SJSA1 (cell line): ENCODE results near the gene CFAP100. TPM values are rescaled to one million over a fixed set of nuclear protein-coding genes. Genes with fewer than 3 reads are reported as not detected.

ENCODE experiments used
- DNase-seq, 2 experiments: peaks; one replicate each; pipeline ENCODE4 v3.0.0-alpha.2; 2015 to 2020; ENCODE audit warnings: low spot score in 2 of 2, low read depth in 1 of 2
- H3K27ac ChIP-seq: fragments of 250-450 bp; sonication (Bioruptor Pico); 2 replicates; pipeline ENCODE4 v1.5.1; 2020; ENCODE audit warnings: mild to moderate bottlenecking, moderate library complexity
- H3K27me3 ChIP-seq: fragments of 250-450 bp; sonication (Bioruptor Pico); replicated peaks from 2 replicates; pipeline ENCODE4 v1.5.1; 2020; ENCODE audit warnings: mild to moderate bottlenecking, moderate library complexity
- H3K36me3 ChIP-seq: fragments of 250-450 bp; sonication (Bioruptor Pico); 2 replicates; pipeline ENCODE4 v1.5.1; 2020; ENCODE audit warnings: mild to moderate bottlenecking
- H3K4me1 ChIP-seq: fragments of 250-450 bp; sonication (Bioruptor Pico); replicated peaks from 2 replicates; pipeline ENCODE4 v1.6.1; 2021; ENCODE audit warnings: mild to moderate bottlenecking
- H3K4me3 ChIP-seq: fragments of 250-450 bp; sonication (Bioruptor Pico); 2 replicates; pipeline ENCODE4 v1.5.1; 2020; ENCODE audit warnings: mild to moderate bottlenecking
- H3K9me3 ChIP-seq: fragments of 250-450 bp; sonication (Bioruptor Pico); replicated peaks from 2 replicates; pipeline ENCODE4 v1.5.1; 2020; ENCODE audit warnings: mild to moderate bottlenecking
- total RNA-seq: library from RNA; depleted of rRNA; stranded (reverse); fragments of >200 nt; shearing (Covaris generic); gene quantifications from 2 replicates; pipeline ENCODE4 v1.2.3, GENCODE V29; 2014

The CFAP100 gene
- total RNA-seq, 1 experiment from 2014 or later = not detected

- 0 out of 2 replicates have a peak, but pooled peaks cover 5% of the 10 kb centered on the region for H3K9me3 ChIP-seq
- no peak for DNase-seq
- H3K4me1 ChIP-seq = peaks cover 21% of the 10 kb centered on the region
- H3K4me3 ChIP-seq = no peak overlapping the region
- H3K27ac ChIP-seq = no peak overlapping the region
- peaks cover 55% of the 10 kb centered on the region for H3K36me3 ChIP-seq
- H3K27me3 ChIP-seq = no peaks in the 10 kb centered on the region
Measured at GRCh38 chr3:126473292-126474168, 78.8 kb downstream of the CFAP100 start.

DNA sequence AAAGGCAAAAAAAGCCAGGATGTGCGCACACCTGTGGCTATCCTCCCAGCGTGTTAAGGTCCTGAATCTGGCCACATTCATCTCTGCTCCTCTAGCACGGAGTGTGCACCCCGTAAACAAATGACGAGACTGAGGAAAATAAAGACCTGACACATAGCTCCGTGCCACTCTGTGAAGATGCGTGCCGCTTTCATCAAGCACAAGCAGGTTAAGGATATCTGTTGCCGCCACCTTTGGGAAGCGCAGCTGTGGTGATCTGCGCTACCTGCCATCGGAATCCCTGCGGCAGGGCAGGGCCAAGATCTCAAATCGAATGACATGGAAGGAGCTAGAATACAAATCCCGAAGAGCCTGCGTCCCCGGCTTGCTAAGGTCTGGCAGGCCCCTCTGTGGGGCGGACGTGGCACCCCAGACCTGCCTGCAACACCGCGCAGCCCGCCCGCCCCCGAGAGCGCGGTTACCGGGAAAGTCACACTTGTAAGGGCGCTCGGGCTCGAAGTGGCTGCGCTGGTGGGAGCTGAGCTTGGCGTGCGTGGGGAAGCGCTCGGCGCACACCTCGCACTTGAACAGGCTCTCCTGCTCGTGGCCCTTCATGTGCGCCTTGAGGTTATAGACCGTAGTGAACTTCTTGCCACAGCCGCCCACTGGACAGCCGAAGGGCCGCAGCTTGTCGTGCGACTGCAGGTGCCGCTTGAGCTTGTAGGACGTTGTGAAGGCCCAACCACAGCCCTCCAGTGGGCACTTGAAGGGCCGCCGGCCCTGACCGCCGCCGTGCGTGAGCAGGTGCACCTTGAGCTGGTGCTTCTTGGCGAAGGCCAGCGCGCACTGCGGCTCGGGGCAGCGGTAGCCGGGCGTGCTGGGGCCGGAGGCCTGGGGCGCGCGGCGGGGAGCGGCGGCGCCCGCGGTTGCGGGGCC is 80.0 kb downstream of the CFAP100 start:
- Histone ChIP-seq H3K36me3 (peaks cover 43% of the 10 kb centered on the region), H3K4me3 (peak overlapping the region; percentile 97), H3K9me3 (0 out of 2 replicates have a peak, but pooled peaks cover 5% of the 10 kb centered on the region), H3K27me3 (no peaks in the 10 kb centered on the region), H3K4me1 (peaks cover 21% of the 10 kb centered on the region), H3K27ac (no peak overlapping the region)
- DNase-seq = peak in 1 of 2 experiments; percentile 26

- Histone ChIP-seq H3K27ac (peak within 1 kb of the TSS; percentile 45), H3K36me3 (peaks cover 35% of the 10 kb centered on the region)
Measured at GRCh38 chr3:126475413-126476114, 80.9 kb downstream of the CFAP100 start, which contains the start of gene ZXDC. TSS of gene ZXDC (minus strand) at chr3:126475891. CDS start at chr3:126475865, 26 bp downstream.

DNA sequence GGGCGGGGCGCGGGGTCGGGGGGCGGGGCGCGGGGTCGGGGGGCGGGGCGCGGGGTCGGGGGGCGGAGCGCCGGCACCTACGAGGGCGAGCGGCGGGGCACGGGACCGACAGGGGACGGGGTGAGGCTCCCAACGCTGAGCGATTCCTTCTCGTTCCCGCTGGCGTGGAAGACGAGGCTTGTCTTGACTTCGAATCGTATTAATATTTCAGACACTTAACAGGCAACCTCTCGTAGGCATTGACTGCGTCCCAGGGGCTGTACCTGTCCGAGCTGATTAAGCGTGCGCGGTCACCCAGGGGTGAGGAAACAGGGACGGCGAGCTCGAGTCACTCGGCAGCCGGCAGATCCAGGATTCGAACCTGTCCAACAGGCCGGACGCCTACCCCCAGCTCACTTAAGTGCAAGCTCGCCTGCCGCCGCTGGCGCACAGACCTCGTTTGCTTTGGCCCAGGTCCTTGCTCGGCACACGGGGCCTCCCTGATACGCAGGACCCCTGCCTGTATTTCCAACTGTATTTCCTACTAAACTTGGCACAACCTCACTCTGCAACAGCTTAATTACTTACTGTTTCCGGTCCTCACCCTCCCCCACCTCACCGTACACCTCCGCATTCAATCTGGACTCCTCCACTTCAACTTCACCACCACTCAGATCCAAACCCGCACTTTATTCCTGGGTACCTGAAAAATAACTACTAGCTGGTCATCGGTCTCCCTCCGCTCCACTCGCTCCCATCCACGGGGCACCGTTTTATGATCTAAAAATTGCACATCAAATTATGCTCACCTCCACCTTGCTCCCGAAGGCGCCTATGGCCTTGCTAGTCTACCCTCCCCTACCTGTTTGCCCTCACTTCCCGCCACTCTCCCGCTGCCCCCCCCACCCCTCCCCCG is 81.7 kb downstream of the CFAP100 start:
- peak in 1 of 2 experiments; percentile 41 for DNase-seq
- Histone ChIP-seq H3K27ac (no peak overlapping the region), H3K9me3 (0 out of 2 replicates have a peak, but pooled peaks cover 5% of the 10 kb centered on the region), H3K4me1 (peaks cover 21% of the 10 kb centered on the region), H3K4me3 (peak overlapping the region; percentile 97), H3K27me3 (no peaks in the 10 kb centered on the region), H3K36me3 (peaks cover 27% of the 10 kb centered on the region)

More at GRCh38 chr3:126475413-126476114, 80.9 kb downstream of the CFAP100 start, which contains the start of gene ZXDC:
- no peaks in the 10 kb centered on the region for H3K27me3 ChIP-seq
- H3K4me1 ChIP-seq = peaks cover 21% of the 10 kb centered on the region
- 0 out of 2 replicates have a peak, but pooled peaks cover 5% of the 10 kb centered on the region for H3K9me3 ChIP-seq
- DNase-seq = peak; percentile 72 to 92
- H3K4me3 ChIP-seq = peak within 1 kb of the TSS; percentile 97

DNA sequence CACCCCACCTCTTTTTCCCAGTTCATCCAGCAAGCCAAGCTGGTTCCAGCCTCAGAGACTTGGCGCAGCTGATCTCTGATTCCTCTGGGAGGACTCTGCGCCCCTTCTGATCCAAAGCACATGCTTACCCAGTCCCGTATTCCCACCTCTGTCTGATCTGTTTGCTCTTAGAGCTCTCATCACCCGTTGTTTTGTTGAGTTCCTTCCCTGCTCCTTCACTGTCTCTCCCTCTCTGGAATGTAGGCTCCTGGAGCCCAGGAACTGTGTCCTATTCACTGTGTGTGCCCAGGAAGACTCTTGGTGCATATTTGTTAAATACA is 82.3 kb downstream of the CFAP100 start:
- no peaks in the 10 kb centered on the region for H3K27me3 ChIP-seq
- H3K4me1 ChIP-seq = peaks cover 21% of the 10 kb centered on the region
- H3K9me3 ChIP-seq = 0 out of 2 replicates have a peak, but pooled peaks cover 5% of the 10 kb centered on the region
- peaks cover 20% of the 10 kb centered on the region for H3K36me3 ChIP-seq
- H3K27ac ChIP-seq = no peak overlapping the region
- H3K4me3 ChIP-seq = no peak overlapping the region
- no peak for DNase-seq

- DNase-seq = no peak
- peaks cover 8% of the 10 kb centered on the region for H3K36me3 ChIP-seq
- H3K27me3 ChIP-seq = no peaks in the 10 kb centered on the region
- H3K9me3 ChIP-seq = 0 out of 2 replicates have a peak, but pooled peaks cover 5% of the 10 kb centered on the region
- H3K27ac ChIP-seq = no peak overlapping the region
- peaks cover 21% of the 10 kb centered on the region for H3K4me1 ChIP-seq
- no peak overlapping the region for H3K4me3 ChIP-seq
Measured at GRCh38 chr3:126478581-126479310, 84.0 kb downstream of the CFAP100 start.

- 0 out of 2 replicates have a peak, but pooled peaks cover 5% of the 10 kb centered on the region for H3K9me3 ChIP-seq
- H3K4me1 ChIP-seq = peaks cover 15% of the 10 kb centered on the region
- H3K27me3 ChIP-seq = no peaks in the 10 kb centered on the region
- H3K27ac ChIP-seq = no peak overlapping the region
- no peak overlapping the region for H3K4me3 ChIP-seq
- peaks cover 7% of the 10 kb centered on the region; the same call in 1 of the 2 replicates for H3K36me3 ChIP-seq
- no peak for DNase-seq
Measured at GRCh38 chr3:126479642-126480041, 84.9 kb downstream of the CFAP100 start.

DNA sequence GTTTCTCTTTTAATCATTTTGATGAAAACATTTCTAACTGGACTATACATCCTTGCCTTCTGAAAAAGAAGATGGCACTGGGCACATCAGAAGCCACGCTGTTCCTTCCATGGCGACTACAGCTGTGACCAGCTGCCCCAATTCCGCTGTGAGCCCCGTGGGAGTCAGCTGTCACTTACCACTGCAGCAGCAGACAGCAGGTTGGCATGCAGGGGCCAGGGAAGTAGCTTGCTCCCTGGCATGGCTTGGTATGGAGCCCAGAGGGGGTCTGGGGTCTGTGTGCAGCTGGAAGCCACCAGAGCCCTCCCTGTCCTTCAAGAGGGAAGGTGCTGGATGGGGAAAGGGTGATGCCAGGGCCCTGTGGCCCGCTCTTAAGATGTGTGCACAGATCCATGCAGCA is 85.5 kb downstream of the CFAP100 start:
- Histone ChIP-seq H3K4me3 (no peak overlapping the region), H3K27me3 (no peaks in the 10 kb centered on the region), H3K9me3 (0 out of 2 replicates have a peak, but pooled peaks cover 5% of the 10 kb centered on the region), H3K27ac (no peak overlapping the region), H3K4me1 (peaks cover 9% of the 10 kb centered on the region), H3K36me3 (peaks cover 5% of the 10 kb centered on the region; the same call in 1 of the 2 replicates)
- DNase-seq = no peak

- H3K36me3 ChIP-seq = no peaks in the 10 kb centered on the region
- H3K4me3 ChIP-seq = no peak overlapping the region
- H3K27me3 ChIP-seq = no peaks in the 10 kb centered on the region
- H3K4me1 ChIP-seq = peaks cover 5% of the 10 kb centered on the region
- DNase-seq = no peak
- 0 out of 2 replicates have a peak, but pooled peaks cover 5% of the 10 kb centered on the region for H3K9me3 ChIP-seq
- no peak overlapping the region for H3K27ac ChIP-seq
Measured at GRCh38 chr3:126480861-126481260, 86.2 kb downstream of the CFAP100 start.

DNA sequence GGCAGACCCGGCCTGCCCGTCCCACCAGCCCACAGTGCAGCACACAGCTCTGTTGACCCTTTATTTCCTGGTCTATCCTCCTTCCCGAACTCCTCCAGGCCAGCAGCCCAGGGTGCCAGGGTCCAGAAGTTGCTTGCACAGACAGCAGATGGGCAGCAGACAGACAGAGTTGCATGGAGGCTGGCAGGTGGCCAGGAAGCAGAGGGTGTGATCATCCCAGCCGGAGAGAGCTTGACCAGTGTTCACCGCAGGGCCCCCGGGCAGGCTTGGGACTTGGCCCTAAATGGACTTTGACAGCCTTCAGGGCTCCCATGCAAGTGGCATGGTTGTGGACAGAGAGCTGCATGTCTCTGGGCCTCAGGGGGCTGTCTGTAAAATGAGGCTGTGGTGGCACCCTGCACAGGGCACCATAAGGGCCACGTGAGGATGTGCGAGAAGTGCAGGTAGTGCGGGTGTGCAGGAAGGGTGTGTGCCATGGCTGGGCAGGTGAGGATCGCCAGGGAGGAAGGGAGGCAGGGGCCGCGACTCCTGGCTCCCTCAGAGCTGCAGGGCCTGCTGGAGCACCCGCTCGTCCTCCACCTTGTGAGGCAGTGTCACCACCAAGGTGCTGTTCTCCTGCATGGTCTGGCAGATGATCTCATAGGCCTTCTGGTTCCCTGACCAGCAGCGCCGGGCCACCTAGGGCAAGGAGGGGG is 87.2 kb downstream of the CFAP100 start:
- Histone ChIP-seq H3K4me1 (no peaks in the 10 kb centered on the region), H3K4me3 (no peak overlapping the region), H3K36me3 (no peaks in the 10 kb centered on the region), H3K9me3 (no peaks in the 10 kb centered on the region), H3K27ac (no peak overlapping the region), H3K27me3 (no peaks in the 10 kb centered on the region)
- no peak for DNase-seq

DNA sequence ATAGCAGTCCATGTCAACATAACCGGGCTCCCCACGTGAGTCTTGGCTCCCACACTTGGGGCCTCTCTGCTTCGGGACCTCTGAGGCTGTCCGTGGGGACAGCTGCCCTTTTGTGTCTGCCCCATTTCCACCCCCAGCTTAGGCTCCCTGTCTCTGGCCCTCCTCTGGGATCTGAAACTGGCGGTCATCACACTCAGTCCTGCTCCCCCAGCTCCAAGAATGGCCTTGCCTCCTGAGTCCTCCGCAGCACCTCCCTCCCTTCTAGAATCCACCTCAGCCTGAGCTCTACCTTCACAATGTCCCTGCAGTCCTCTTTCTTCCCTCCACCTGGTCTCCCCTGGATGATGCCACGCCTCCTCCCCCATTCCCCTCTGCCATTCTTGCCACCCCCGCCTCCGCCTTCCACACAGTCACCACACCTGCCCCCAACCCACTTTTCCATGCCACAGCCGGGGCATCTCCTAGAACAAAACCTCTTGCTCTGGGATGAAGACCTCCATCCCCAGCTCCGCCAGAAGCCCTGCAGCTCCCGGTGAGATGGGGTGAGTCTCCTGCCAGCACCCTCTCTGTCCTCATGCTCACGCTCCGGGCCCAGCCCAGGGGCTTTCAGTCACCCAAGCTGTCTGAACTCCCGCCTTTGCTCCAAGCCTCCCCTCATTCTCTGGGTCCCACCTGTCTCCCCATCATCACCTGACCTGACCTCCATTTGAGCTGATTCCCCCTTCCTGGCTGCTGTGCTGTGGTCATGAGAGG is 88.0 kb downstream of the CFAP100 start:
- Histone ChIP-seq H3K4me1 (no peaks in the 10 kb centered on the region), H3K36me3 (no peaks in the 10 kb centered on the region), H3K9me3 (no peaks in the 10 kb centered on the region), H3K27ac (no peak overlapping the region), H3K27me3 (no peaks in the 10 kb centered on the region), H3K4me3 (no peak overlapping the region)
- DNase-seq = no peak
